8988T (cell line): ENCODE measurements around the gene PKIB.
"Not testable (repeated sequence)": the region's sequence is repeated elsewhere in the genome, so short reads cannot be mapped to it uniquely, and the experiment has no call there.

Source experiments
- DNase-seq: peaks from one replicate; pipeline ENCODE4 v3.0.0; 2011

PKIB gene

DNA sequence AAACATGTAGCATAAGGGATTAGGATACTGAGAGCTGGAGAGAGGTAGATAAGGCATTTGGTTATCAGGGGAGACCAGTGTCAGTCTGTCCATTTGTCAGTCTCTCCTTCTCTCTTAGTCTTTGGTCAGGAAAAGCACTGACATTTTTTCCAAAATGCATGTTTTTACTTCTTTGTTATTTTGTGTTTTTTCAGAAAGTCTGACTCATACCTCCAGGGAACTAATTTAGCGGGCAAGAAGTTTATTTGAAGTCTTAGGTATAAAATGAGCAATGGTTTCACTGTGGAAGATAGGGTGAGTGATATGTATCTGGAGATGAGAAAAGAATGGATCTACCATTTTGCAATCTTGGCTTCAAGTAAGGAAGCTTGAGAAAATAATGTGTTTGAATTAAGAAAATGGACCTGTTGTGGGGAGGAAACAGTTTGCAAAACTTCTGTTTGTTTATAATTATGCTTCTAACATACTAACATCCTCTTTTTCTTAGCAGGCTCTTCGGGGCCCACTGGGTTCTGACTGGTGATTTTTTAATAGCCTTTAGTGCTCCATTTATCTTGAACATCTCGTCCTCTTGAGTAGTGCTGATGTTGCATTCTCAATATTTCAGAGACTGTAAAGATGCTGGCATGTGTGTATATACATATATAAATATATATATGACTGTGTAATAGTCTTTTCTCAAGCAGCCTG is 102.4 kb downstream of the PKIB start:
- no peak for DNase-seq

- no peak for DNase-seq
Observed at GRCh38 chr6:122713138-122713537, 102.9 kb downstream of the PKIB start.

DNA sequence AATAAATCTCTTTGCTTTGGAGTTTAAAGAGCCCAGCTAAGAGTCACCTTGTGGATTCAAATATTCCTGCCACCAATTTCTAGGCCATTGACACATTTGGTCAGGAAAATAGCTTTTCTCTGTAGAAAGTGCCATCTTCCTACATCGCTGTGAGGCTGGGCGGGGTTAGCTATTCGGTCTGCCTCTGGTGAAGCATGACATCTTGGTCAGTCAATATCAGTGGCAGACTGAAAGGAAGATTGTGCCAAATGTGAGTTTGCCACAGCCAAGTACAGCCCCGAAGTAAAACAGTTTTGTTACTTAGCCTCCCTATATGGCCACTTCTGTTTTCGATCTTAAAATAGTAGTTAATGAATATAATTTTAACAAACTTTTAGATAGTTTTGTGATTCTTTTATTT is 103.9 kb downstream of the PKIB start:
- no peak for DNase-seq

GRCh38 chr6:122715725-122716124 is 105.5 kb downstream of the PKIB start:
- no peak for DNase-seq

GRCh38 chr6:122717350-122717749 is 107.1 kb downstream of the PKIB start:
- DNase-seq = no peak

DNA sequence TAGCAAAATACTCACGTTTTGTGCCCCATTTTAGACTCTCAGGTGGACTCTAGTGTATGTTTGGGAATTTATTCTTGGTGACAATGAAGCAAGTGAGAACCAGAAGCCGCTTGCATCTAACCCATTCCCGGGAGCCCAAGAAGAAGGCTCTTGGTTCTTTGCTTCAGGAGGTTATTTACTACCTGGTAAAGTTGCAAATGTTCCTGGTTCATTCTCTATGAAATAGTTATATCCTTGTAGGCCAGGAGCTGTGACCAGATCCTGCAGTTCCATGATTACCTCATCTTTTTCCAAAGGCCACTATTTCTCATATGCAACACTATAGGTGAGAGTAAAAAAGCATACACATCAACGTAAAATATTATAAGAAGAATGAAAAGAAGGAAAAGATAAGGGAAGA is 108.4 kb downstream of the PKIB start:
- DNase-seq = no peak

DNA sequence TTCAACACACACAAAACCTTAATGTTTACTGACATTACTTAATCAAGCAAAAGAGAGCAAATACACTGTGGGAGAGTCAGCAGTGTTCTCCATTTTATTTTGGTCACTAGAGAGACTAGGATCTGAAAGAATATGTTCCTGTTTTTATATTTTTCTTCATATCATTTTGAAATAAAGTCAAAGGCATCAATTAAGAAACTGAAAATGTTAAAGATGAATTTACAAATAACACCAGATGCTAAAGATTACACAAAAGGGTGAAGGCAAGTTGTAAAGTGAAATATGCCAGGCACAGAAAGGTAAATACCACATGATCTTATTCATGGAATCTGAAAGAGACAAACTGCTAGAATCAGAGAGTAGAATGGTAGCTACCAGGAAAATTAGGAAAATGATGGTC is 109.0 kb downstream of the PKIB start:
- DNase-seq = no peak

- no peak for DNase-seq
Observed at GRCh38 chr6:122722746-122723145, 112.5 kb downstream of the PKIB start.

GRCh38 chr6:122726649-122727048 is 116.4 kb downstream of the PKIB start:
- no peak for DNase-seq

- DNase-seq = no peak
Observed at GRCh38 chr6:122727244-122727643, 117.0 kb downstream of the PKIB start.

- no peak for DNase-seq
Observed at GRCh38 chr6:122730334-122730733, 120.1 kb downstream of the PKIB start.

GRCh38 chr6:122730775-122731386 is 120.7 kb downstream of the PKIB start:
- no peak for DNase-seq

DNA sequence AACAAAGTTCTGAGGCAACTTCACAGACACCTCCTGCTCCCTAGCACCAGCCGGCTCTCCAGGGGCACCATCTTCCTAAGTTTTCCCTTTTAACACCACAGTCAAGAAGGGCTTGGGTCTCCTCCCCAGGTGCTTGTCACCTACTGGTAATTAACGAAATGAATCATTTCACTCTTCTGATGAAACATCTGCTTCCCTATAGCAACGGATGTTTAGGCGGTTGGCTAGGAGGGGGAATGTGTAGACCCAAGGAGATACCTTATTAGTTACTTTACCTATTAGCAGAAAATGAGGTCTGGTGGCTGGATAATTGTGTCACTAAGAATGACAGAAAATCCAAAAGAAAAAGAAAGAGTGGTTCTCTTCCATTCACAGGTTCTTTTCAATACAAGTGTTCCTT is 123.1 kb downstream of the PKIB start:
- DNase-seq = no peak

GRCh38 chr6:122734529-122735395 is 124.6 kb downstream of the PKIB start:
- no peak for DNase-seq

GRCh38 chr6:122735582-122735981 is 125.4 kb downstream of the PKIB start:
- no peak for DNase-seq

DNA sequence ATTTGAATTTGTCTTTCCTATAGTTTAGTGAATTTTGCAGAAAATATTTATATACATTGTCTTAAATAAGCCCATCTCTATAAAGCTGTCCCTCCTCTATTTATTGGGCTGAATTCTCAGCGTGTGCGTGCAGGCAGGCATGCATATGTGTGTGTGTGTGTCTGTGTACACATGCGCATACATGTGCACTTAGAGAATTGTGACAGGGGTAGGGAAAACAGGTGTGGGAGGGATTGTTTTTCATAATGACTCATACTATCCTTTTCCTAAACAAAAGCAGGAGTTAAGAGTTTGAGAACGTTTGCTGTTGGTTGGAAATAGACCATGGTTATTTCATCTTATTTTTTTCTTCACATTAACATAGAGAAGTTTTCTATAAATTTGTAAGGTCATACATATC is 126.0 kb downstream of the PKIB start:
- DNase-seq = no peak

DNA sequence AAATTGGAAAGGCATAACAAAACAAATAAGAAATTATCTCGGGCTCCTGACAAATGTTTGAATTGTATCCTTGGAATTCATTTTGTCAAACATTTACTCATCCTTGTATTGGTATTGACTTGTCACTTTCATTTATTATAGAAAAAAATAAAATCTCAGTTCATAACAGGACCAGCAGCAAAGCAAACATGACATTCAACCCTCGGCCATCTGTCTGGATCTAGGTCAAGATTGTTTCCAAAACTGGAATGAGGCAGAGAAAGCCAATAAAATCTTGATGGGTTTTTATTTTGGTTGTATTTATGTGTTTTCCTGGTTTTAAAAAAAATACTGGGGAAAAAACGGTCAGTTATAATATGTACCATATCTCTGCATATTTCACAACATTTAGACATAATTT is 126.4 kb downstream of the PKIB start:
- no peak for DNase-seq

GRCh38 chr6:122740091-122740490 is 129.9 kb downstream of the PKIB start:
- no peak for DNase-seq

DNA sequence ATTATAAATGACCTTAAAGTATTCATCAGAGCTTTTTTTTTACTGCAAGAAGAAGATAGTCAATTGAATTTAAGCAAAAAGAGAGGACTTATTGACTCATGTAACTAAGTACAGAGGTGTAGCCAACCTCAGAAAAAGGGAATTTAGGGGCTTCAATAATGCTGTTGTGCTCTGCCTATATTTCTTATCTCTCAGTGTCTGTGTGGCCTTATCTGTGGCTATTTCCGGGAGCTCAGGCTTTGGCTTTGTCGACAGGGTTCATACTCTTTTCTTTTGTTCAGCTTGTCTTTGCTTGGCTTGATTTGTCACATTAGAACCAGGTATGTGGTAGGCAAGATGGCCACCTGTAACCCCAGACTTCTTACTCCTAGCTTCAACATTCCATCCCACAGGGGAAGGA is 130.7 kb downstream of the PKIB start:
- DNase-seq = no peak

DNA sequence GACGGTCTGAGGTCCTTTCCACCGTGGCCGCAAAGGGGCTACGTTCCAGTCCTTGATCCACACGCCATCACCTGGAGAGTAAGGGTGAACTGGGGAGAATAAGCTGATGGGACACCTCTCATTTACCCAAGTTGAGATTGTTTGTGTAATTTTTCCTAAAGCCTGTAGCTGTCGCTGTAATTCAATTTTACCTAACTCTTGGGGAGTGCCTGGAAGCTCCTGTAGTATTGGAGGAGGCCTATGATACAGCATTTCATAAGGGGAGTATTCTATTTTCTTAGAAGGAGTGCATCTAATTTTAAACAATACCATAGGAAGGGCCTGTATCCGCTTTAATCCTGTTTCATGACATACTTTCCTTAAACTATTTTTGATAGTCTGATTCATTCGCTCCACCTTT is 134.0 kb downstream of the PKIB start:
- DNase-seq = not testable (repeated sequence)

DNA sequence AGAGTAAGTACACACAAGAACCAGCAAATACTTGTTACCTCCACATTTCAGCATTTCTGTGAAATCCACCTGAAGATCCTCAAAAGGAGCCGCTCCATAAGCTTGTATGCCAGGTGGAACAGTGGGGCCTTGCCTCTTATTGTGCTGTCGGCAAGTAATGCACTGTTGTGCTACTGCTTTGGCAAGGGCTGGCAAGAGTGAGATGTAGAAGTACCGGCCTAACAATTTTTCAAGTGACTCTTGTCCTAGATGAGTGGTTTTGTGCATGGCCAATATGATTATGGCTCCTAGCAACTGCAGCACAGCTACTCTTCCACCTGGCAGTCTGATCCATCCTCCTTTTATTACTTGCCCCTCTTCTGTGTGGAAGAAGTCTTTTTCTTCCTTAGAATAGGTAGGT is 134.7 kb downstream of the PKIB start:
- DNase-seq = not testable (repeated sequence)

DNA sequence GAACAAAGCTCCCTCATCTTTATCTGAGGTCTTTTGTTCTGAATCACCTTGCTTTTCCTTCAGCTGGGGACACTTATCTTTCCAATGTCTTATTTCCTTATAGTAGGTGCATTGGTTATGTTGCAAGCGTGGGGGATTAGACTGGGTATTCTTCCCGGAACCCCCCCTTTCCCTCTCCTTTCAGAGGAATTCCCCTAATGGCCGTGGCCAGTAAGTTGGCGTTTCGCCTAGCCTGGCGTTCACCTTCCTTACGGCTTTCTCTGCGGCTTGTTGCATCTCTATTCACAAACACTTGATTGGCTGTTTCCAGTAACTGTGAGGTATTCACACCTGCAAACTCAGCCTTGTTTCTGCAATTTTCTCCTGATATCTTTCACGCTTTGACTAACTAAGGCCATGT is 136.5 kb downstream of the PKIB start:
- DNase-seq = no peak

- DNase-seq = no peak
Observed at GRCh38 chr6:122747573-122747972, 137.4 kb downstream of the PKIB start.

- DNase-seq = not testable (repeated sequence)
Observed at GRCh38 chr6:122748945-122749344, 138.7 kb downstream of the PKIB start.
